Activated CD8-positive, alpha-beta T cell treated with anti-CD3 and anti-CD28 coated beads, Interleukin-2, amount 10 ng/mL, durations not matched to agents 7 days and 5 days (primary cell): ENCODE measurements around the gene NUDT2. TPM values are rescaled to one million over a fixed set of nuclear protein-coding genes. Genes with fewer than 3 reads are reported as not detected.

Experiments used
- ATAC-seq: fragments of 150-1000 bp; cut with Tn5 transposase; one replicate; pipeline ENCODE4 v1.10.0; 2021; ENCODE audit warnings: moderate library complexity
- CTCF ChIA-PET: fragments of 350-600 bp; sonication (Branson Sonifier 250); formaldehyde crosslinking; loops from one replicate; lab custom pipeline; 2021; ENCODE audit warnings: antibody characterized with exemption; lab: Charles Lee
- POLR2A ChIA-PET: fragments of 350-600 bp; sonication (Branson Sonifier 250); formaldehyde crosslinking; loops from one replicate; lab custom pipeline; 2021; ENCODE audit warnings: antibody characterized with exemption; lab: Charles Lee
- DNase-seq: peaks from one replicate; pipeline ENCODE4 v3.0.0-alpha.2; 2020
- H3K27ac Mint-ChIP-seq: one replicate; pipeline ENCODE4 v1.8.0; 2021; ENCODE audit warnings: mild to moderate bottlenecking, mixed read lengths
- H3K27me3 Mint-ChIP-seq: one replicate; pipeline ENCODE4 v1.8.0; 2021; ENCODE audit warnings: low read depth, mixed read lengths
- H3K36me3 Mint-ChIP-seq: one replicate; pipeline ENCODE4 v1.8.0; 2021; ENCODE audit warnings: low read depth, mixed read lengths
- H3K4me1 Mint-ChIP-seq: one replicate; pipeline ENCODE4 v1.8.0; 2021; ENCODE audit warnings: low read depth, mixed read lengths
- H3K4me3 Mint-ChIP-seq: one replicate; pipeline ENCODE4 v1.8.0; 2021; ENCODE audit warnings: mild to moderate bottlenecking, mixed read lengths
- H3K9me3 Mint-ChIP-seq: one replicate; pipeline ENCODE4 v1.8.0; 2022; ENCODE audit warnings: mixed read lengths; ENCODE audit not compliant: insufficient read depth
- total RNA-seq, 2 experiments: library from RNA; stranded (reverse); gene quantifications; one replicate each; pipeline ENCODE4 v1.2.3, GENCODE V29; 2021

Gene NUDT2
- total RNA-seq, 2 experiments from 2014 or later, result 28.9 to 31.6 TPM

DNA sequence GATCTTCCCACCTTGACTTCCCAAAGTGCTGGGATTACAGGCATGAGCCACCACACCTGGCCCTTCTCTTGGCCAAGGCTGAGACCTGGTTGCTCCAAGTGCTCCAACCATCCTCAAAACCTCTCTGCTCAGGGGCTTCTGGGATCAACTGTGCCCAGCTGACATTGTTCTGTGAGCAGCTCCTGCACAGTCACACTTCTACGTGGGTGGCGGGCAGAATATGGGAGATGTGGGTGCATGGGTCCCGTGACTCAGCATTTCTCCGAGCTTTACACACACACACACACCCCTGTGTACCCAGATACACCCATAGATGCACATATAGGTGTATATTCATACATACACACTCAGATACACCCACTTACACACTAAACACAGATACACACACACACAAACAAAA, 57.9 kb downstream of the NUDT2 start:
- Mint-ChIP-seq H3K27ac (no peak overlapping the region), H3K4me1 (no peaks in the 10 kb centered on the region), H3K4me3 (no peak overlapping the region), H3K9me3 (no peaks in the 10 kb centered on the region), H3K36me3 (no peaks in the 10 kb centered on the region), H3K27me3 (peaks cover 15% of the 10 kb centered on the region)
- CTCF ChIA-PET, result interaction anchor here (2.3 kb wide), 1 partner anchor 17 kb away, joined by 10 read pairs; no protein-coding TSS in a partner anchor
- DNase-seq (no peak), ATAC-seq (no peak)
- POLR2A ChIA-PET, result no interaction called here

DNA sequence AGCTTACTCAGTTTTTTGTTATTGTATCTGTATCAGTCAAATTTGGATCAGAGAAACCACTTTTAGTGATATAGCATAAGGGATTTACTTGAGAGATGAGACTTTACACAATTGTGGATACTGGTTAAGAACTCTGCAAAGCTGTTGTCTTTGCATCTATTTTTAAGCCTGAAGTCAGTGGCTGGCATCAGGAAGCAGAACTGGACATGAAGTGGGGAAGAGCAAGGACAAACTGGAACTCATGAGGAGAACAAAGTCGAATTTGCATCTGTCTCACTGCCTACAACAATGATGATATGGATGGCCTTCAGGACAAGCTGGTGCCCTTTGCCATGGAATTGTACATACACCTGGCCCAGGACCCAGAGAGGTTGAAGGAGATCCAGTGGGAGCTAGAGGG, 63.1 kb downstream of the NUDT2 start:
- POLR2A ChIA-PET, result no interaction called here

More for the DNA sequence above, 63.1 kb downstream of the NUDT2 start:
- no peak for ATAC-seq
- Mint-ChIP-seq H3K27ac (no peak overlapping the region), H3K27me3 (peaks cover 27% of the 10 kb centered on the region), H3K9me3 (no peaks in the 10 kb centered on the region), H3K4me1 (no peaks in the 10 kb centered on the region), H3K4me3 (no peak overlapping the region), H3K36me3 (no peaks in the 10 kb centered on the region)
- CTCF ChIA-PET, result interaction anchor here (1.0 to 1.3 kb wide), 2 partner anchors 11 to 60 kb away, joined by 3 to 6 read pairs; no protein-coding TSS in a partner anchor
- no peak for DNase-seq

Other genes with a start within 250 kb of the NUDT2 start
- gene DCAF12, start 202.9 kb upstream of the NUDT2 start, total RNA-seq, result 10 to 100 TPM; 51.1 to 56.7 TPM
- 10 to 100 TPM; 31.5 to 34.7 TPM for gene UBAP1, start 150.5 kb upstream of the NUDT2 start, total RNA-seq
- gene KIF24, start 301 bp upstream of the NUDT2 start, total RNA-seq, result 10 to 100 TPM; 11.2 to 11.4 TPM
- 1 to 10 TPM; 8.8 to 9.1 TPM for gene MYORG, start 47.3 kb downstream of the NUDT2 start, total RNA-seq
- gene FAM219A, start 129.0 kb downstream of the NUDT2 start, total RNA-seq, result 1 to 10 TPM; 7.5 to 8.3 TPM
- gene DNAI1, start 129.2 kb downstream of the NUDT2 start, total RNA-seq, result not detected
- not detected for gene ENHO, start 193.4 kb downstream of the NUDT2 start, total RNA-seq